ENCODE results near the gene BABAM1.

- no peak for TF ChIP-seq ZBTB40 (IDR thresholded peaks at IDR 0.05; ENCODE audit: borderline replicate concordance)
- TF ChIP-seq HDAC6 (IDR thresholded peaks at IDR 0.05; ENCODE audit: unreplicated experiment), result no peak
- no peak for TF ChIP-seq TCF7 (IDR thresholded peaks at IDR 0.05; ENCODE audit: borderline replicate concordance)
- no peak for TF ChIP-seq TCF3 (IDR thresholded peaks at IDR 0.05; ENCODE audit: borderline replicate concordance, insufficient read depth, low read depth, low read length)
- no peak for TF ChIP-seq POLR2A (IDR thresholded peaks at IDR 0.05; ENCODE audit: low read depth, low read length)
- no peak for TF ChIP-seq REST (IDR thresholded peaks at IDR 0.05; ENCODE audit: low read depth, low read length)
- no peak for TF ChIP-seq MAX (IDR thresholded peaks at IDR 0.05; ENCODE audit: low read depth, low read length)
- TF ChIP-seq TARDBP (IDR thresholded peaks at IDR 0.05; ENCODE audit: borderline replicate concordance), result no peak
- no peak for TF ChIP-seq IRF4 (IDR thresholded peaks at IDR 0.05; ENCODE audit: low read depth, low read length)
- no peak for TF ChIP-seq MTA3 (IDR thresholded peaks at IDR 0.05; ENCODE audit: borderline replicate concordance, low read length)
- no peak for TF ChIP-seq YY1 (IDR thresholded peaks at IDR 0.05; ENCODE audit: low read depth, low read length)
- no peak for TF ChIP-seq ATF7 (IDR thresholded peaks at IDR 0.05; ENCODE audit: low read depth)
- TF ChIP-seq NBN (IDR thresholded peaks at IDR 0.05), result no peak
These were observed 29.7 kb downstream of the BABAM1 start for GRCh38 chr19:17296976-17297375.

Data from GM12878 (cell line).